Neuronal stem cell (in vitro differentiated cells): ENCODE data around the gene SORBS2.

Experiments used
- DNase-seq: peaks from one replicate; pipeline ENCODE4 v3.0.0-alpha.2; 2013; ENCODE audit warnings: low spot score
- H2AFZ ChIP-seq: one replicate; pipeline ENCODE4 v1.6.1; 2013; ENCODE audit warnings: mild to moderate bottlenecking, low read length, inconsistent platforms
- H2AK5ac ChIP-seq: 2 replicates; pipeline ENCODE4 v1.6.1; 2013; ENCODE audit warnings: low read depth, mild to moderate bottlenecking, inconsistent platforms, low read length, moderate library complexity, mixed read lengths
- H2BK120ac ChIP-seq: 2 replicates; pipeline ENCODE4 v1.6.1; 2013; ENCODE audit warnings: low read depth, mild to moderate bottlenecking, inconsistent platforms, low read length, moderate library complexity, mixed read lengths
- H2BK12ac ChIP-seq: one replicate; pipeline ENCODE4 v1.6.1; 2013; ENCODE audit warnings: low read length, inconsistent platforms
- H2BK15ac ChIP-seq: 2 replicates; pipeline ENCODE4 v1.6.1; 2013; ENCODE audit warnings: mild to moderate bottlenecking, low read length, inconsistent platforms, mixed read lengths
- H2BK5ac ChIP-seq: one replicate; pipeline ENCODE4 v1.6.1; 2013; ENCODE audit warnings: inconsistent platforms, mild to moderate bottlenecking, low read length, moderate library complexity
- H3K14ac ChIP-seq: one replicate; pipeline ENCODE4 v1.6.1; 2013; ENCODE audit warnings: low read length, inconsistent platforms
- H3K18ac ChIP-seq: 2 replicates; pipeline ENCODE4 v1.6.1; 2013; ENCODE audit warnings: low read length, inconsistent platforms
- H3K23ac ChIP-seq: 2 replicates; pipeline ENCODE4 v1.6.1; 2013; ENCODE audit warnings: low read depth, mild to moderate bottlenecking, mixed read lengths, low read length, inconsistent platforms; ENCODE audit not compliant: poor library complexity
- H3K27ac ChIP-seq: replicated peaks from 3 replicates; pipeline ENCODE4 v1.5.1; 2013; ENCODE audit warnings: low read length, inconsistent platforms
- H3K27me3 ChIP-seq, 3 experiments: 2 replicates each; pipeline ENCODE4 v1.6.1; 2013; ENCODE audit warnings: low read length in 3 of 3, mild to moderate bottlenecking in 2 of 3, inconsistent platforms in 1 of 3, low read depth in 1 of 3, mixed read lengths in 1 of 3, moderate library complexity in 1 of 3; ENCODE audit not compliant: control insufficient read depth in 3 of 3, insufficient read depth in 3 of 3
- H3K36me3 ChIP-seq, 2 donors: replicated peaks in 1 of 2; 2 replicates each; pipeline ENCODE4 v1.6.1; 2013; ENCODE audit warnings: low read length in 2 of 2; ENCODE audit not compliant: control insufficient read depth in 2 of 2, insufficient read depth in 2 of 2
- H3K4ac ChIP-seq: 2 replicates; pipeline ENCODE4 v1.6.1; 2013; ENCODE audit warnings: inconsistent platforms, mild to moderate bottlenecking, low read length, moderate library complexity
- H3K4me1 ChIP-seq, 2 donors: 1 replicate in 1 of 2; 2 replicates in 1 of 2; pipeline ENCODE4 v1.6.1; 2013; ENCODE audit warnings: low read length in 2 of 2, low read depth in 1 of 2; ENCODE audit not compliant: control insufficient read depth in 2 of 2, insufficient read depth in 1 of 2
- H3K4me2 ChIP-seq: one replicate; pipeline ENCODE4 v1.6.1; 2013; ENCODE audit warnings: mild to moderate bottlenecking, low read length, inconsistent platforms; ENCODE audit not compliant: insufficient read depth, poor library complexity, severe bottlenecking
- H3K4me3 ChIP-seq, 2 donors: 2 replicates each; pipeline ENCODE4 v1.5.1; 2013; ENCODE audit warnings: low read length in 2 of 2, mild to moderate bottlenecking in 2 of 2, inconsistent platforms in 1 of 2, moderate library complexity in 1 of 2
- H3K79me1 ChIP-seq: one replicate; pipeline ENCODE4 v1.6.1; 2013; ENCODE audit warnings: low read depth, mild to moderate bottlenecking, inconsistent platforms, low read length, moderate library complexity
- H3K9ac ChIP-seq: one replicate; pipeline ENCODE4 v1.6.1; 2013; ENCODE audit warnings: mild to moderate bottlenecking, low read depth, low read length, inconsistent platforms; ENCODE audit not compliant: poor library complexity
- H3K9me3 ChIP-seq, 2 donors: replicated peaks in 1 of 2; 2 replicates each; pipeline versions ENCODE3 to v1.6.1; 2013; ENCODE audit warnings: low read length in 2 of 2, mild to moderate bottlenecking in 2 of 2, inconsistent platforms in 1 of 2, low read depth in 1 of 2, mixed read lengths in 1 of 2, moderate library complexity in 1 of 2; ENCODE audit not compliant: control insufficient read depth in 2 of 2, insufficient read depth in 1 of 2
- H4K8ac ChIP-seq: one replicate; pipeline ENCODE4 v1.6.1; 2013; ENCODE audit warnings: low read depth, mild to moderate bottlenecking, inconsistent platforms, low read length, moderate library complexity
- H4K91ac ChIP-seq: one replicate; pipeline ENCODE4 v1.6.1; 2013; ENCODE audit warnings: low read length, low read depth, mild to moderate bottlenecking, inconsistent platforms; ENCODE audit not compliant: poor library complexity
- WGBS, 2 donors: extraction: QIAGEN DNeasy Blood & Tissue Kit; methylation state at CpG; one replicate each; pipeline ENCODE4 v1.1.7; 2013; ENCODE audit warnings: missing lambda C conversion rate in 2 of 2, mixed read lengths in 1 of 2; ENCODE audit not compliant: insufficient read length in 2 of 2, insufficient replicate concordance in 1 of 2; ENCODE audit errors: extremely low coverage in 2 of 2; 5-methylcytosine and 5-hydroxymethylcytosine counted together

SORBS2 gene

GRCh38 chr4:185773419-185773818 lies 38.6 kb downstream of the SORBS2 start:
- Histone ChIP-seq H3K36me3 (peaks cover 1 to 22% of the 10 kb centered on the region in 2 donors), H2BK12ac (no peak overlapping the region), H3K4me1 (peaks cover 7 to 22% of the 10 kb centered on the region in 2 donors), H3K18ac (peak overlapping the region; percentile 18), H3K79me1 (no peaks in the 10 kb centered on the region), H4K91ac (no peak overlapping the region), H2BK15ac (no peak overlapping the region), H3K27ac (no peak overlapping the region), H3K4ac (no peak overlapping the region), H4K8ac (no peak overlapping the region), H2BK5ac (no peak overlapping the region), H3K23ac (no peak overlapping the region), H3K4me3 (no peak overlapping the region), H3K9me3 (peaks cover 0 to 15% of the 10 kb centered on the region in 2 donors), H3K14ac (no peak overlapping the region), H2AFZ (no peak overlapping the region), H3K9ac (no peak overlapping the region), H3K4me2 (no peak overlapping the region), H3K27me3 (no peaks in the 10 kb centered on the region), H2AK5ac (no peak overlapping the region), H2BK120ac (no peak overlapping the region)
- WGBS, 2 donors = no CpG with 5 or more reads among the region's 11 CpGs
- DNase-seq = no peak

- Histone ChIP-seq H2AK5ac (no peak overlapping the region), H3K27me3 (no peaks in the 10 kb centered on the region), H3K18ac (no peak overlapping the region), H2BK15ac (no peak overlapping the region), H3K4ac (no peak overlapping the region), H3K23ac (no peak overlapping the region), H2BK120ac (no peak overlapping the region), H2BK12ac (no peak overlapping the region), H2BK5ac (no peak overlapping the region), H4K91ac (no peak overlapping the region), H3K27ac (no peak overlapping the region), H3K4me1 (peaks cover 7 to 22% of the 10 kb centered on the region in 2 donors), H3K36me3 (peaks cover 1 to 22% of the 10 kb centered on the region in 2 donors), H3K4me3 (no peak overlapping the region), H3K79me1 (no peaks in the 10 kb centered on the region), H3K9me3 (peaks cover 0 to 15% of the 10 kb centered on the region in 2 donors), H3K9ac (no peak overlapping the region), H3K4me2 (no peak overlapping the region), H3K14ac (no peak overlapping the region), H2AFZ (no peak overlapping the region), H4K8ac (no peak overlapping the region)
- WGBS, 2 donors = no CpG with 5 or more reads among the region's 12 CpGs
- no peak for DNase-seq
These were observed 39.5 kb downstream of the SORBS2 start for GRCh38 chr4:185772391-185773093.

GRCh38 chr4:185771711-185772390 lies 40.1 kb downstream of the SORBS2 start:
- Histone ChIP-seq H2BK5ac (no peak overlapping the region), H2AFZ (no peak overlapping the region), H3K9me3 (peaks cover 0 to 15% of the 10 kb centered on the region in 2 donors), H3K9ac (no peak overlapping the region), H3K18ac (no peak overlapping the region), H3K4me2 (no peak overlapping the region), H2BK120ac (no peak overlapping the region), H2BK12ac (no peak overlapping the region), H4K91ac (no peak overlapping the region), H3K4me3 (no peak overlapping the region), H3K36me3 (peaks cover 1 to 22% of the 10 kb centered on the region in 2 donors), H2BK15ac (no peak overlapping the region), H3K79me1 (no peaks in the 10 kb centered on the region), H3K27ac (no peak overlapping the region), H3K14ac (no peak overlapping the region), H3K4ac (no peak overlapping the region), H4K8ac (no peak overlapping the region), H3K4me1 (peaks cover 7 to 22% of the 10 kb centered on the region in 2 donors), H3K23ac (no peak overlapping the region), H3K27me3 (no peaks in the 10 kb centered on the region), H2AK5ac (no peak overlapping the region)
- no peak for DNase-seq
- WGBS, 2 donors = no CpG with 5 or more reads among the region's 7 CpGs

- Histone ChIP-seq H2AFZ (no peak overlapping the region), H3K4me2 (no peak overlapping the region), H3K14ac (no peak overlapping the region), H2BK15ac (no peak overlapping the region), H3K4me1 (no peaks in the 10 kb centered on the region), H3K27me3 (no peaks in the 10 kb centered on the region), H3K36me3 (peaks cover 1 to 14% of the 10 kb centered on the region in 2 donors), H3K27ac (no peak overlapping the region), H3K79me1 (no peaks in the 10 kb centered on the region), H4K91ac (no peak overlapping the region), H3K4ac (no peak overlapping the region), H2BK120ac (no peak overlapping the region), H3K9ac (no peak overlapping the region), H2BK5ac (no peak overlapping the region), H3K9me3 (peaks cover 0 to 15% of the 10 kb centered on the region in 2 donors), H3K23ac (no peak overlapping the region), H3K18ac (no peak overlapping the region), H2BK12ac (no peak overlapping the region), H2AK5ac (no peak overlapping the region), H3K4me3 (no peak overlapping the region), H4K8ac (no peak overlapping the region)
- DNase-seq = no peak
- WGBS, 2 donors = no CpG with 5 or more reads among the region's 4 CpGs
These were observed 44.5 kb downstream of the SORBS2 start for GRCh38 chr4:185767528-185767927.
